K562 treated with DMSO at 1 percent for 24 hours (cell line): Measurements from ENCODE around the gene LAMTOR2. TPM values are rescaled to one million over a fixed set of nuclear protein-coding genes. Genes with fewer than 3 reads are reported as not detected.

ENCODE experiments used
- total RNA-seq: library from RNA; unstranded; fragments of 300-600 nt; gene quantifications from 2 replicates; pipeline ENCODE4 v1.2.3, GENCODE V29; 2022; ENCODE audit warnings: low read depth; ENCODE audit not compliant: insufficient read depth

LAMTOR2 gene
- total RNA-seq = 99.4 and 118 TPM in 2 replicates

GRCh38 chr1:156054500-156055280 is at the start of gene LAMTOR2:
Gene LAMTOR2, plus strand, starts transcription at chr1:156054782. Its CDS starts 108 bp downstream, at chr1:156054890.

GRCh38 chr1:156020293-156021092 is 34.1 kb upstream of the LAMTOR2 start, which contains the start of gene SSR2:
Gene SSR2, minus strand, starts transcription at chr1:156020951. Its CDS starts 784 bp downstream, at chr1:156020167.

DNA sequence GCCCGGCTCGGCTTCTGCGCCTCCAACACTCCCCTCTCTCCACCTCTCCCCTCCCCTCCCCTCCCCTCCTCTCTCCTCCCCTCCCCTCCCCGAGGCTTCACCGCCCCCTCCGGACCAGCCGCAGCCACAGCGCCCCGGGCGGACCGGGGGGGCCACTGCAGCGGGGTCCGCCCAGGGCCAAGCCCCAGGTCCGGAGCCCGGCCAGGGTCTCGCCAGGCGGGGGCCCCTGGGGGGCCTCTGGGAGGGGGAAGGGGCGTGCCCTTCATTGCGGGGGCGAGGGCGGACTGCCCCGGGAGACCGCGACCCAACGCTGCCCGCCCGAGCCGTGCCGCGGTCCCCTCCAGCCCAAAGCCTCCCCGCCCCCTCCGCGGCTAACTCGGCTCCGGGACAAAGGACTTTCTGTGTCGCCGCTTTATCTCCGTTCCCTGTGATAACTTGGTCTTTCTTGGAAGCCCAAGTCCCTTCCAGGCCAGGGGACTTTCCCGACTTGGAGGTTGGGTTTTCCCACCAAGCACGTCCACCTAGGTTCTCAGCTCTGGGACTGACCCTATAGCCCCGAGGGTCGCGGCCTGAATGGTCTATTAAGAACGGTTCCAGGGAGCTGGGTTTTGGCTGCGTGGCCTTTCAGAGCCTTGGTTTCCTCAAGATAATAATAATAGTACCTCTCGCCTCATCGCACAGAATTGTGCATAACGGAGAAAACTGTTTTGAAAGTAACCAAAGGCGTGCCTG is 648 bp upstream of the LAMTOR2 start, which contains the start of gene UBQLN4:
Gene UBQLN4, minus strand, starts transcription at position 31 of the 732 bp plus-strand sequence. CDS start 97 bp downstream, outside the sequence.

GRCh38 chr1:156060937-156061636 is 6.5 kb downstream of the LAMTOR2 start, which contains the start of gene RAB25:
Gene RAB25, plus strand, starts transcription at chr1:156061160. Its CDS starts 241 bp downstream, at chr1:156061401.

DNA sequence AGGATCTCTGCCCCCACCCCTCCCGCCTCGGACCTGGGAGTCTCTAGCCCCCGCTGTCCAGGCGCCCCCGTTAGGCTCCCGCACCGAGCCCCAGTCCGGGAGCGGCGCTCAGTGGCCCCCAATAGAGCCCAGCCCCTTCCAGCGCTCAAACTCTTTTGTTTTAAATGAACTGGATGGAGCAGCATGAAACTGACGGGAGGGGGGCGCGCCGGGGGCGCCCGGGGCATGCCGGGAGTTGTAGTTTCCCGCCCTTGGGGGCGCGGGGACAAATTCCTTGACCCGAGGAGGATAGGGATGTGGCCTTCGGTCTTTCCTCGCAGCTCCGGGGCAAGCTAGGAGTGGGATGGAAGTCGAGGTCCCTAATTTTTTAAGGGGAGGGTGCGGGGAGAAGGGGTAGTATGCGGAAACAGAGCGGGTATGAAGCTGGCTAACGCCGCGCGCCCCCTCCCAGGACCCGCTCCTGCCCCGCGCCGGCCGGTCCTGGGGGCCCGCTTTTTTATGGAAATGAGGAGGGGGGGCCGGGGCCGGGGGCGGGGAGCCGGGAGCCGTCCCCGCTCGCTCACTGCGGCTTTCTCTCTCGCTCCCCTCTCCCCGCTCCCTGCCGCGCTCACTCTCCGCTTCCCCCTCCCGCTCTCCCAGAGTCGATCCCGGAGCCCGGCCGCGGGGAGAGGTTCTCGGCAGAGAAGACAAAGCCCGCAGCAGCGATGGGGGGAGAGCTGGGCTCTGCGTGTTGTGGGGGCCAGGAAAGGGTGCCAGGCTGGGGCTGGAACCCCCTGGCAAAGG is 27.9 kb downstream of the LAMTOR2 start, which contains the start of gene MEX3A:
Gene MEX3A, minus strand, starts transcription at position 157 of the 783 bp plus-strand sequence. CDS start 467 bp downstream, outside the sequence.

Other genes starting within 250 kb of the LAMTOR2 start
- 17.2 and 18.5 TPM in 2 replicates for gene GON4L, start 197.6 kb upstream of the LAMTOR2 start, total RNA-seq
- gene SYT11, start 195.2 kb upstream of the LAMTOR2 start, total RNA-seq = 0.29 and 0.81 TPM in 2 replicates
- 33.2 and 33.3 TPM in 2 replicates for gene RIT1, start 143.4 kb upstream of the LAMTOR2 start, total RNA-seq
- gene KHDC4, start 120.4 kb upstream of the LAMTOR2 start, total RNA-seq = 37.5 and 48.6 TPM in 2 replicates
- gene RXFP4, start 113.1 kb upstream of the LAMTOR2 start, total RNA-seq = not detected in 2 replicates
- gene ARHGEF2, start 76.2 kb upstream of the LAMTOR2 start, total RNA-seq = 195 and 229 TPM in 2 replicates
- 297 and 307 TPM in 2 replicates for gene SSR2, start 33.8 kb upstream of the LAMTOR2 start, total RNA-seq
- gene UBQLN4, start 984 bp upstream of the LAMTOR2 start, total RNA-seq = 50.3 and 55.1 TPM in 2 replicates
- 1.3 TPM in 1 of 2 replicates, not detected in the other for gene RAB25, start 6.4 kb downstream of the LAMTOR2 start, total RNA-seq
- gene MEX3A, start 27.7 kb downstream of the LAMTOR2 start, total RNA-seq = 2.8 and 5.1 TPM in 2 replicates
- gene LMNA, start 59.9 kb downstream of the LAMTOR2 start, total RNA-seq = 358 and 396 TPM in 2 replicates
- 0.74 and 0.78 TPM in 2 replicates for gene SEMA4A, start 98.8 kb downstream of the LAMTOR2 start, total RNA-seq
- 13.2 and 26.6 TPM in 2 replicates for gene SLC25A44, start 139.3 kb downstream of the LAMTOR2 start, total RNA-seq
- gene PMF1, start 158.2 kb downstream of the LAMTOR2 start, total RNA-seq = 103 and 109 TPM in 2 replicates
- gene BGLAP, start 187.4 kb downstream of the LAMTOR2 start, total RNA-seq = 1.1 TPM in 1 of 2 replicates, not detected in the other
- 3.2 and 4.4 TPM in 2 replicates for gene PAQR6, start 193.3 kb downstream of the LAMTOR2 start, total RNA-seq
- 63.6 and 66.7 TPM in 2 replicates for gene SMG5, start 228.0 kb downstream of the LAMTOR2 start, total RNA-seq
- 6.7 and 8.4 TPM in 2 replicates for gene TMEM79, start 229.5 kb downstream of the LAMTOR2 start, total RNA-seq
- 33.6 and 40.0 TPM in 2 replicates for gene GLMP, start 240.9 kb downstream of the LAMTOR2 start, total RNA-seq
- gene VHLL, start 244.5 kb downstream of the LAMTOR2 start, total RNA-seq = not detected in 2 replicates